Caco-2 (cell line): ENCODE results near the gene ABHD17C. TPM values are rescaled to one million over a fixed set of nuclear protein-coding genes. Genes with fewer than 3 reads are reported as not detected.

ENCODE experiments used
- BruUV-seq: library from RNA; stranded (reverse); fragments of 400-500 nt; replicated peaks from 2 replicates; lab custom pipeline; 2021; lab: Mats Ljungman, UMichigan
- CTCF ChIA-PET: fragments of 300-600 bp; sonication (Branson Sonifier 250); formaldehyde crosslinking; loops from one replicate; lab custom pipeline; 2022; ENCODE audit warnings: antibody characterized with exemption; lab: Charles Lee
- POLR2A ChIA-PET: fragments of 300-600 bp; sonication (Branson Sonifier 250); formaldehyde crosslinking; loops from one replicate; lab custom pipeline; 2022; ENCODE audit warnings: antibody characterized with exemption; lab: Charles Lee
- DNase-seq, 2 experiments: peaks; one replicate each; pipeline versions ENCODE4 v3.0.0 to v3.0.0-alpha.2; 2020 to 2022
- H3K27me3 ChIP-seq: replicated peaks from 2 replicates; pipeline ENCODE4 v1.6.0; 2011; ENCODE audit warnings: low read length; ENCODE audit not compliant: control insufficient read depth, insufficient read depth
- H3K36me3 ChIP-seq: 2 replicates; pipeline ENCODE4 v1.5.1; 2011; ENCODE audit warnings: low read length; ENCODE audit not compliant: control insufficient read depth, insufficient read depth
- H3K4me1 ChIP-seq: fragments of 250-450 bp; sonication (Bioruptor Pico); 2 replicates; pipeline ENCODE4 v1.5.1; 2020; ENCODE audit warnings: mild to moderate bottlenecking
- H3K4me3 ChIP-seq: 2 replicates; pipeline ENCODE4 v1.5.1; 2011; ENCODE audit warnings: low read depth, mild to moderate bottlenecking, control low read depth, low read length
- H3K9me3 ChIP-seq: fragments of 250-450 bp; sonication (Bioruptor Pico); 2 replicates; pipeline ENCODE4 v1.5.1; 2020; ENCODE audit warnings: mild to moderate bottlenecking, moderate library complexity
- H3K27ac Mint-ChIP-seq: one replicate; pipeline ENCODE4 v1.8.0; 2022; ENCODE audit warnings: mixed read lengths; ENCODE audit not compliant: unreplicated experiment
- H3K27me3 Mint-ChIP-seq: one replicate; pipeline ENCODE4 v1.8.0; 2022; ENCODE audit warnings: mixed read lengths; ENCODE audit not compliant: insufficient read depth, unreplicated experiment
- H3K36me3 Mint-ChIP-seq: one replicate; pipeline ENCODE4 v1.8.0; 2022; ENCODE audit warnings: mild to moderate bottlenecking, mixed read lengths; ENCODE audit not compliant: insufficient read depth, unreplicated experiment
- H3K4me1 Mint-ChIP-seq: one replicate; pipeline ENCODE4 v1.8.0; 2022; ENCODE audit warnings: low read depth, mixed read lengths; ENCODE audit not compliant: unreplicated experiment
- H3K4me3 Mint-ChIP-seq: one replicate; pipeline ENCODE4 v1.8.0; 2022; ENCODE audit warnings: mild to moderate bottlenecking, moderate library complexity, mixed read lengths; ENCODE audit not compliant: unreplicated experiment
- H3K9me3 Mint-ChIP-seq: one replicate; pipeline ENCODE4 v1.8.0; 2022; ENCODE audit warnings: mixed read lengths; ENCODE audit not compliant: unreplicated experiment
- intact Hi-C: fragments of 100-400 bp; cut with micrococcal nuclease; formaldehyde crosslinking; loops from one replicate; pipeline ENCODE4 v1.10.0; 2022; ENCODE audit not compliant: unreplicated experiment
- total RNA-seq: library from RNA; stranded (reverse); gene quantifications from 2 replicates; pipeline ENCODE4 v1.2.3, GENCODE V29; 2022
- TF ChIP-seq, protein P1 (sequence below), 2 experiments: fragments of 200-600 bp in 1 of 2; IDR thresholded peaks; 1 replicate in 1 of 2; 2 replicates in 1 of 2; pipeline versions ENCODE4 v1.5.1 to v1.8.0; 2011 to 2022; ENCODE audit warnings: antibody characterized with exemption in 1 of 2, control low read depth in 1 of 2, inconsistent platforms in 1 of 2, low read depth in 1 of 2, low read length in 1 of 2, mild to moderate bottlenecking in 1 of 2, moderate library complexity in 1 of 2; ENCODE audit not compliant: insufficient read depth in 1 of 2, severe bottlenecking in 1 of 2, unreplicated experiment in 1 of 2

Gene ABHD17C
- total RNA-seq, 1 experiment from 2014 or later = 25.0 TPM

DNA sequence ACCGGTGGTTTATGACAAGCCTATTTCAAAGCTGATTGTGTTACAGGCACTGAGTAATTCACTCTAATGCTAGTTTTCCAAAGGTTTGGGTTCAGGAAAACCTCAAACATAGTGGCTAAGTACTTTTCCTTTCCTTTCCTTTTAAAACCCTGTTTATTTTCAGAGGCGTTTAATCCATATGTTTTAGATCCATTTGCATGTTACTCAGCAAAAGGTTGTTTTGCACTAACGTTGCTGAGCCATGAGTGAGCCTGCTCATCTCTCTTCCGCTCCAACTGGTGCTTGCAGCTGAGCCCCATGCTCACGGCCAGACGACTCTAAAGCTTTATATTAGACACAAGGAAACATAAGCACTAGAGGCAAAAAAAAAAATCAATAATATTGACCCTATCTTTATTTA lies 93.4 kb downstream of the ABHD17C start:
- Mint-ChIP-seq H3K4me1 (no peaks in the 10 kb centered on the region), H3K27ac (no peak overlapping the region), H3K27me3 (peaks cover 5% of the 10 kb centered on the region), H3K9me3 (no peaks in the 10 kb centered on the region), H3K4me3 (no peak overlapping the region), H3K36me3 (no peaks in the 10 kb centered on the region)
- DNase-seq = no peak
- no peak overlapping the region for H3K4me3 ChIP-seq
- no TSS peak for BruUV-seq
- no peaks in the 10 kb centered on the region for H3K36me3 ChIP-seq
- no peaks in the 10 kb centered on the region for H3K4me1 ChIP-seq
- CTCF ChIA-PET = interaction anchor here (1.8 kb wide), 1 partner anchor 12 kb away, joined by 5 read pairs; no protein-coding TSS in a partner anchor
- TF ChIP-seq, protein P1, sequence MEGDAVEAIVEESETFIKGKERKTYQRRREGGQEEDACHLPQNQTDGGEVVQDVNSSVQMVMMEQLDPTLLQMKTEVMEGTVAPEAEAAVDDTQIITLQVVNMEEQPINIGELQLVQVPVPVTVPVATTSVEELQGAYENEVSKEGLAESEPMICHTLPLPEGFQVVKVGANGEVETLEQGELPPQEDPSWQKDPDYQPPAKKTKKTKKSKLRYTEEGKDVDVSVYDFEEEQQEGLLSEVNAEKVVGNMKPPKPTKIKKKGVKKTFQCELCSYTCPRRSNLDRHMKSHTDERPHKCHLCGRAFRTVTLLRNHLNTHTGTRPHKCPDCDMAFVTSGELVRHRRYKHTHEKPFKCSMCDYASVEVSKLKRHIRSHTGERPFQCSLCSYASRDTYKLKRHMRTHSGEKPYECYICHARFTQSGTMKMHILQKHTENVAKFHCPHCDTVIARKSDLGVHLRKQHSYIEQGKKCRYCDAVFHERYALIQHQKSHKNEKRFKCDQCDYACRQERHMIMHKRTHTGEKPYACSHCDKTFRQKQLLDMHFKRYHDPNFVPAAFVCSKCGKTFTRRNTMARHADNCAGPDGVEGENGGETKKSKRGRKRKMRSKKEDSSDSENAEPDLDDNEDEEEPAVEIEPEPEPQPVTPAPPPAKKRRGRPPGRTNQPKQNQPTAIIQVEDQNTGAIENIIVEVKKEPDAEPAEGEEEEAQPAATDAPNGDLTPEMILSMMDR (IDR thresholded peaks at IDR 0.05; ENCODE audit: insufficient read depth in 1 of 2, low read depth in 1 of 2, low read length in 1 of 2, severe bottlenecking in 1 of 2, unreplicated experiment in 1 of 2) = no peak
- H3K27me3 ChIP-seq = no peaks in the 10 kb centered on the region; the same call in 1 of the 2 replicates
- H3K9me3 ChIP-seq = no peaks in the 10 kb centered on the region
- intact Hi-C loops = no loop called here
- POLR2A ChIA-PET = no interaction called here

DNA sequence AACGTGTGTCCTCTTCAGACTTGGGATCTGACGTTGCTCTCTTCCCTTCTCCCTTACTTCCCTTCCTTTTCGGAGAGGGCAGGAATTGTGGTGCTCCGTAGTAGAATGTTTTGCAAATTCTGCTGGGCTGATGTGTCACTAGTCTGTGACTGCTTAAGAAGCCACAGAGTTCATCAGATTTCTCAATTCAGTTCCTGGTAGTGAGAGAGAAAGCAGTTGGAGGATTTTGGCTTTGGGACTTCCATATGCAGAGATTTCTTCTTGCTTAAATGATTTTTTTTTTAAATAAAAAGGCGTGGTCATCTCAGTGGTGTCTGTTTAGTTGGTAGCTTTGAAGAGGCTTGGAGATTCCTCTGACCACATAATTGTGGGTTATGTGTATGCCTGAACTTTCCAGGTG lies 94.2 kb downstream of the ABHD17C start:
- intact Hi-C loops = no loop called here
- Histone ChIP-seq H3K4me1 (no peaks in the 10 kb centered on the region), H3K27me3 (no peaks in the 10 kb centered on the region; the same call in 1 of the 2 replicates), H3K4me3 (no peak overlapping the region), H3K36me3 (no peaks in the 10 kb centered on the region), H3K9me3 (no peaks in the 10 kb centered on the region)
- DNase-seq = no peak
- Mint-ChIP-seq H3K9me3 (no peaks in the 10 kb centered on the region), H3K4me3 (no peak overlapping the region), H3K27me3 (peaks cover 5% of the 10 kb centered on the region), H3K36me3 (no peaks in the 10 kb centered on the region), H3K27ac (no peak overlapping the region), H3K4me1 (no peaks in the 10 kb centered on the region)
- TF ChIP-seq, protein P1 (IDR thresholded peaks at IDR 0.05; ENCODE audit: insufficient read depth in 1 of 2, low read depth in 1 of 2, low read length in 1 of 2, severe bottlenecking in 1 of 2, unreplicated experiment in 1 of 2) = no peak
- no TSS peak for BruUV-seq
- ChIA-PET POLR2A (no interaction called here), CTCF (interaction anchor here (1.8 kb wide), 1 partner anchor 13 kb away, joined by 5 read pairs; no protein-coding TSS in a partner anchor)

DNA sequence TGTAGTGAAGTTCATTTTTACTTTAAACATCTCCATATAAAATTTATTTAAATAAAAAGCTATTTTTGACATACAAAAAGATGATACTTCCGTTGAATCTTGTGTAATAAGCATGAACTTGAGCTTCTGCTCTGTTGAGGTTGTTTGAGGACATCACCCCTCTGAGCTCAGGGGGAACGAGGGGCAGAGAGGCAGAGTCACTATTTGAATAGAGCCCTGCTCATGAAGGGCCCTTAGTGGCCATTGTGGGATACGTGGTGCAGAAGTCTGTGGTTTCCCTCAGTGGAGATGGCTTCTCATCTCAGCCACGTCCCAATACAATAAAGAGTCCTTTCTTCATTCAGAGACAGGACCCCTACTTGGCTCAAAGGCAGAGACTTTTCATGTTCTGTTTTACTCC lies 94.7 kb downstream of the ABHD17C start:
- no peaks in the 10 kb centered on the region; the same call in 1 of the 2 replicates for H3K27me3 ChIP-seq
- CTCF ChIA-PET = interaction anchor here (1.8 kb wide), 1 partner anchor 13 kb away, joined by 5 read pairs; no protein-coding TSS in a partner anchor
- intact Hi-C loops = no loop called here
- no peaks in the 10 kb centered on the region for H3K4me1 Mint-ChIP-seq
- H3K4me3 Mint-ChIP-seq = no peak overlapping the region
- H3K36me3 Mint-ChIP-seq = no peaks in the 10 kb centered on the region
- POLR2A ChIA-PET = no interaction called here
- no peaks in the 10 kb centered on the region for H3K9me3 Mint-ChIP-seq
- peaks cover 7% of the 10 kb centered on the region for H3K27me3 Mint-ChIP-seq
- BruUV-seq = no TSS peak
- DNase-seq = no peak
- no peak overlapping the region for H3K27ac Mint-ChIP-seq
- no peak overlapping the region for H3K4me3 ChIP-seq
- TF ChIP-seq, protein P1 (IDR thresholded peaks at IDR 0.05; ENCODE audit: insufficient read depth in 1 of 2, low read depth in 1 of 2, low read length in 1 of 2, severe bottlenecking in 1 of 2, unreplicated experiment in 1 of 2) = no peak
- H3K36me3 ChIP-seq = no peaks in the 10 kb centered on the region
- no peaks in the 10 kb centered on the region for H3K4me1 ChIP-seq
- H3K9me3 ChIP-seq = no peaks in the 10 kb centered on the region
